Trophoblast cell (in vitro differentiated cells and primary cell): ENCODE data around the gene HCRTR2.
A peak's percentile ranks its signal among the peaks of the same experiment; 100 is the strongest.
"Not testable (repeated sequence)": the region's sequence is repeated elsewhere in the genome, so short reads cannot be mapped to it uniquely, and the experiment has no call there.

Experiments used
- DNase-seq, 2 donors: peaks; one replicate each; pipeline ENCODE4 v3.0.0-alpha.2; 2016
- H2AFZ ChIP-seq: 2 replicates; pipeline ENCODE4 v1.6.1; 2013; ENCODE audit warnings: low read length, moderate library complexity, mild to moderate bottlenecking; ENCODE audit not compliant: insufficient read depth, poor library complexity
- H2AK5ac ChIP-seq: 2 replicates; pipeline ENCODE4 v1.6.1; 2013; ENCODE audit warnings: mild to moderate bottlenecking, low read length
- H2BK120ac ChIP-seq: 2 replicates; pipeline ENCODE4 v1.6.1; 2013; ENCODE audit warnings: low read length, mild to moderate bottlenecking, moderate library complexity; ENCODE audit not compliant: insufficient read depth, poor library complexity
- H2BK12ac ChIP-seq: 2 replicates; pipeline ENCODE4 v1.6.1; 2013; ENCODE audit warnings: mild to moderate bottlenecking, low read length, moderate library complexity
- H2BK5ac ChIP-seq: 2 replicates; pipeline ENCODE4 v1.6.1; 2013; ENCODE audit warnings: low read length, low read depth, moderate library complexity, mild to moderate bottlenecking; ENCODE audit not compliant: poor library complexity
- H3K14ac ChIP-seq: 2 replicates; pipeline ENCODE4 v1.6.1; 2013; ENCODE audit warnings: mild to moderate bottlenecking, low read length
- H3K18ac ChIP-seq: 2 replicates; pipeline ENCODE4 v1.6.1; 2013; ENCODE audit warnings: mild to moderate bottlenecking, low read length
- H3K23ac ChIP-seq: 2 replicates; pipeline ENCODE4 v1.6.1; 2013; ENCODE audit warnings: low read length
- H3K27ac ChIP-seq: 2 replicates; pipeline ENCODE4 v1.5.1; 2013; ENCODE audit warnings: low read depth, mild to moderate bottlenecking, inconsistent platforms, low read length, moderate library complexity
- H3K27me3 ChIP-seq: 2 replicates; pipeline ENCODE4 v1.6.1; 2013; ENCODE audit warnings: inconsistent platforms, mild to moderate bottlenecking, low read length, moderate library complexity; ENCODE audit not compliant: insufficient read depth
- H3K36me3 ChIP-seq, 2 experiments: 1 replicate in 1 of 2; 2 replicates in 1 of 2; pipeline ENCODE4 v1.6.1; 2013; ENCODE audit warnings: low read length in 2 of 2, mild to moderate bottlenecking in 2 of 2, moderate library complexity in 1 of 2; ENCODE audit not compliant: insufficient read depth in 2 of 2, control insufficient read depth in 1 of 2
- H3K4ac ChIP-seq: 2 replicates; pipeline ENCODE4 v1.6.1; 2013; ENCODE audit warnings: low read depth, mild to moderate bottlenecking, low read length, moderate library complexity
- H3K4me1 ChIP-seq, 2 experiments: 1 replicate in 1 of 2; 2 replicates in 1 of 2; pipeline ENCODE4 v1.6.1; 2013; ENCODE audit warnings: low read length in 2 of 2, mild to moderate bottlenecking in 2 of 2, moderate library complexity in 1 of 2; ENCODE audit not compliant: insufficient read depth in 2 of 2, control insufficient read depth in 1 of 2
- H3K4me2 ChIP-seq: 2 replicates; pipeline ENCODE4 v1.6.1; 2013; ENCODE audit warnings: inconsistent platforms, mild to moderate bottlenecking, low read length, moderate library complexity
- H3K4me3 ChIP-seq: 2 replicates; pipeline ENCODE4 v1.5.1; 2013; ENCODE audit warnings: mild to moderate bottlenecking, low read depth, low read length, inconsistent platforms
- H3K79me1 ChIP-seq: one replicate; pipeline ENCODE4 v1.6.1; 2013; ENCODE audit warnings: low read length
- H3K79me2 ChIP-seq: 2 replicates; pipeline ENCODE4 v1.6.1; 2013; ENCODE audit warnings: low read length, mild to moderate bottlenecking; ENCODE audit not compliant: control insufficient read depth, insufficient read depth, poor library complexity
- H3K9ac ChIP-seq: 2 replicates; pipeline ENCODE4 v1.6.1; 2013; ENCODE audit warnings: mild to moderate bottlenecking, low read length
- H3K9me3 ChIP-seq: 2 replicates; pipeline ENCODE4 v1.6.1; 2013; ENCODE audit warnings: low read depth, mild to moderate bottlenecking, control low read depth, inconsistent platforms, low read length; ENCODE audit not compliant: insufficient read depth
- H4K12ac ChIP-seq: 2 replicates; pipeline ENCODE4 v1.6.1; 2013; ENCODE audit warnings: low read depth, mild to moderate bottlenecking, low read length, moderate library complexity
- H4K8ac ChIP-seq: 2 replicates; pipeline ENCODE4 v1.6.1; 2013; ENCODE audit warnings: low read depth, mild to moderate bottlenecking, low read length, moderate library complexity
- H4K91ac ChIP-seq: one replicate; pipeline ENCODE4 v1.6.1; 2013; ENCODE audit warnings: low read depth, mild to moderate bottlenecking, low read length, moderate library complexity
- WGBS: extraction: QIAGEN DNeasy Blood & Tissue Kit; methylation state at CpG from one replicate; pipeline ENCODE4 v1.1.7; 2013; ENCODE audit warnings: missing lambda C conversion rate; ENCODE audit not compliant: insufficient read length, insufficient coverage; ENCODE audit errors: extremely low coverage; 5-methylcytosine and 5-hydroxymethylcytosine counted together

HCRTR2 gene

DNA sequence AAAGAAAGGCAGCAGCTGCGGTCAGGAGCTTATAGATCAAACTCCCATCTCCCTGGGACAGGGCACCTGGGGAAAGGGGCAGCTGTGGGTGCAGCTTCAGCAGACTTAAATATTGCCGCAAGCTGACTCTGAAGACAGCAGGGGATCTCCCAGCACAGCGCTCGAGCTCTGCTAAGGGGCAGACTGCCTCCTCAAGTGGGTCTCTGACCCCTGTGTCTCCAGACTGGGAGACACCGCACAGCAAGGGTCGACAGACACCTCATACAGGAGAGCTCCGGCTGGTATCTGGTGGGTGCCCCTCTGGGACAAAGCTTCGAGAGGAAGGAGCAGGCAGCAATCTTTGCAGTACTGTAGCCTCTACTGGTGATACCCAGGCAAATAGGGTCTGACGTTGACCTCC is 15.5 kb upstream of the HCRTR2 start:
- not testable (repeated sequence) for H2BK5ac ChIP-seq, H3K4me3 ChIP-seq, H3K27ac ChIP-seq, H3K4ac ChIP-seq, DNase-seq, H3K79me1 ChIP-seq, H4K91ac ChIP-seq, H3K79me2 ChIP-seq, H4K8ac ChIP-seq, H3K36me3 ChIP-seq, H3K9me3 ChIP-seq, H2BK12ac ChIP-seq, H3K4me2 ChIP-seq, H3K23ac ChIP-seq, H3K9ac ChIP-seq, H4K12ac ChIP-seq, H3K4me1 ChIP-seq, H2AFZ ChIP-seq, H2AK5ac ChIP-seq, H3K18ac ChIP-seq, H3K14ac ChIP-seq, H3K27me3 ChIP-seq, H2BK120ac ChIP-seq
- WGBS: no CpG with 5 or more reads among the region's 9 CpGs

DNA sequence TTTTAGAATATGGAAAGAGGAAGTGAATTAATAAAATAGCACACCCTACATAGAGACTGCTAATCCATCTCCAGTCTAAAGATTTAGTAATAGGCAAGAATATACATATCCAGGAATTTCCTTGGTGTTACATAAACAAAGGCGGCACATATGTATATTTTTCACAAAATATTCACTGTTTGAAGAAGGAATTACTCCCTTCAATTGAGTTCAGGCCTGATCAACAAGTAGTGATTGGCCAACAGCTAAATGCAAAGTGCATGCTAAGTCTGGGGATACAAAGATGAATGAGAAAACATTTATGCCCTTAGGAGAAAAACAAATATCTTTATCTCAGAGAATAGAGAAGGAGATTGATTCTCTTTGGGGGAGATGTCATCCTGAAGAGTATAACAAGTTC is 6.5 kb upstream of the HCRTR2 start:
- WGBS: no CpG with 5 or more reads among the region's 1 CpG
- H3K4me3 ChIP-seq: no peak overlapping the region

DNA sequence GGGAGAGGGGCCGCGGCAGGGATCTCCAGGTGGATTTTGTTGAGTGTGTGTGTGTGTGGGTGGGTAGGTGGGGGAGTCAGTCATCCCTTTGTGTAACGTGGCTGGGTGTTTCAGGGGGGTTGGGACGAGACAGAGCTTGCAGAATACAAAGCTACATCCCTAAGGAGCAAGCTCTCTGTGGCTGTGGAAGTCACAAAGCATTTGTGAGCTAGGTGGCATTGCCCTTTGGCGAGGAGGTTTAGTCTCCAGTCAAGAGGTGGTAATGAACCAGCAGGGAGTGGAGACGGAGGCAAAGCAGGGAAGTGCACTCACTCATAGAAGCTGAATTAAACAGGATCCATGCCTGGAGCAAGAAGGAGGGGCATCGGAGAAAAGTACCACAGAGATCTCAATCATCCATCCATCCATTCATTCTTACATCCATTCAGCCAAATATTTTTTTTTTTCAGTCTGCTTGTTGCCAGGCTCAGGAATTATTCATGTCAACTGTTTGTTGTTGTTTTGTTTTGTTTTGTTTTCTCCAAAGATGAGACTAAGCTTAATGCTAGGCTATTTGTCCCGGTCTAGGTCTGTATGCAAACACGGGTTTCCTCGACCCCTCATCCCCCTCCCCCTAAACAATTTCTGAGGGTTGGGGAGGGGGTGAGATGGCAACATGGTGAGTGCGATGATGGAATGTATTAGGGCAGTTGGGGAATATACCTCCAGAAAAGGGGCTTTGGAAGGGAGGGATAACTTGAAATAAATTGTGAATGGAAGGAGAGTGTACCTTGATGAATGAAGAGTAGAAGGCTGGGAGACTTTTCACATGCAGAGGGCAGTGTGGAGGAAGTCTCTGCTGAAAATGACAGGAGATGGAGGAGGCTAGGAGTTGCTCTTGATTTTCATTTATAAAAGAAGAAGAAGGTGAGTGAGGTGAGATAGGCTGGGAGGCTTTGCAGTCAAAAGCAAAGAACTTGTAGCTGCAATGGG is 1.0 kb downstream of the HCRTR2 start:
- no CpG with 5 or more reads among the region's 11 CpGs for WGBS
- Histone ChIP-seq H3K23ac (no peak overlapping the region), H3K27me3 (peaks cover 18% of the 10 kb centered on the region), H3K4me1 (peaks cover 3 to 5% of the 10 kb centered on the region in 2 experiments), H3K79me1 (no peaks in the 10 kb centered on the region), H3K18ac (no peak overlapping the region), H3K79me2 (no peaks in the 10 kb centered on the region), H3K4me3 (no peak overlapping the region), H4K8ac (no peak overlapping the region), H2BK5ac (no peak overlapping the region), H4K91ac (no peak overlapping the region), H3K9ac (no peak overlapping the region), H4K12ac (no peak overlapping the region), H3K9me3 (no peaks in the 10 kb centered on the region), H3K4me2 (no peak overlapping the region), H3K4ac (no peak overlapping the region), H3K14ac (no peak overlapping the region), H2BK12ac (no peak overlapping the region), H2AK5ac (no peak overlapping the region), H3K27ac (no peak overlapping the region), H3K36me3 (no peaks in the 10 kb centered on the region), H2BK120ac (no peak overlapping the region), H2AFZ (no peak overlapping the region)
- no peak for DNase-seq

More for the DNA sequence above, 6.5 kb upstream of the HCRTR2 start:
- no peak overlapping the region for H2AK5ac ChIP-seq
- H2BK5ac ChIP-seq: no peak overlapping the region
- no peak overlapping the region for H2AFZ ChIP-seq
- no peak overlapping the region for H3K14ac ChIP-seq
- no peak overlapping the region for H2BK120ac ChIP-seq
- no peak overlapping the region for H4K8ac ChIP-seq
- H3K4ac ChIP-seq: no peak overlapping the region
- DNase-seq: no peak
- H3K4me2 ChIP-seq: no peak overlapping the region
- no peak overlapping the region for H3K9ac ChIP-seq
- H3K9me3 ChIP-seq: no peaks in the 10 kb centered on the region
- no peaks in the 10 kb centered on the region for H3K36me3 ChIP-seq
- H4K91ac ChIP-seq: no peak overlapping the region
- H3K23ac ChIP-seq: no peak overlapping the region
- no peak overlapping the region for H3K18ac ChIP-seq
- no peaks in the 10 kb centered on the region for H3K79me2 ChIP-seq
- H4K12ac ChIP-seq: no peak overlapping the region
- H3K79me1 ChIP-seq: no peaks in the 10 kb centered on the region
- H3K4me1 ChIP-seq: no peaks in the 10 kb centered on the region
- H3K27me3 ChIP-seq: no peaks in the 10 kb centered on the region
- no peak overlapping the region for H2BK12ac ChIP-seq
- H3K27ac ChIP-seq: no peak overlapping the region

DNA sequence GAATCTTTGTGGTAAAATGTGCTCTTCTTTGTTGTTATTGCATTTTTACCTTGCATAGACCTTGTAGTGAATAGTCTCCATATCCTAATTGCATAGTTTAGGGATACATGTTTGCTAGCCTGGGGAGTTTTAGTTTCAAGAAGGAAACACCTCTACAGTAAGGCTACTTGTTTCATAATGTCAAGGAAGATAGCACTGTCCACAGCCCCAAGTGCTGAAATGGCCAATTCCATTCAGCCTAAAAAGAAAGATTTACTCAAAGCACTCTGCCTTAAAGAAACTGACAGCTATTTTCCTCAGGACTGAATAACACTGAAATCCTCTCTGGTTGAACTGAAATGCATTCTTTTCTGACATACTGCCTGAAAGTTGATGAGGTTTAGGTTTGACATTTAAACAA is 2.6 kb downstream of the HCRTR2 start:
- Histone ChIP-seq H2AK5ac (no peak overlapping the region), H3K36me3 (no peaks in the 10 kb centered on the region), H3K27ac (no peak overlapping the region), H2BK12ac (no peak overlapping the region), H3K14ac (no peak overlapping the region), H3K18ac (no peak overlapping the region), H4K8ac (no peak overlapping the region), H3K79me2 (no peaks in the 10 kb centered on the region), H4K12ac (no peak overlapping the region), H3K4me1 (peaks cover 3 to 5% of the 10 kb centered on the region in 2 experiments), H2BK120ac (no peak overlapping the region), H3K4ac (no peak overlapping the region), H3K4me2 (no peak overlapping the region), H2BK5ac (no peak overlapping the region), H2AFZ (no peak overlapping the region), H3K27me3 (peaks cover 18% of the 10 kb centered on the region), H3K9ac (no peak overlapping the region), H3K4me3 (no peak overlapping the region), H4K91ac (no peak overlapping the region), H3K79me1 (no peaks in the 10 kb centered on the region), H3K23ac (no peak overlapping the region), H3K9me3 (no peaks in the 10 kb centered on the region)
- DNase-seq: peak in 1 of 2 donors; percentile 10
